Naive thymus-derived CD4-positive, alpha-beta T cell (primary cell): ENCODE results near the gene IFNLR1. TPM values are rescaled to one million over a fixed set of nuclear protein-coding genes. Genes with fewer than 3 reads are reported as not detected.

Experiments used
- ATAC-seq: fragments of 150-1000 bp; cut with Tn5 transposase; 2 replicates; pipeline ENCODE4 v1.10.0; 2021; ENCODE audit warnings: mild to moderate bottlenecking, moderate library complexity
- CTCF ChIA-PET: fragments of 350-600 bp; sonication (Branson Sonifier 250); formaldehyde crosslinking; loops from one replicate; lab custom pipeline; 2021; ENCODE audit warnings: antibody characterized with exemption; lab: Charles Lee
- POLR2A ChIA-PET: fragments of 350-600 bp; sonication (Branson Sonifier 250); formaldehyde crosslinking; loops from one replicate; lab custom pipeline; 2021; ENCODE audit warnings: antibody characterized with exemption, inconsistent platforms; lab: Charles Lee
- DNase-seq, 9 donors: peaks; one replicate each; pipeline versions ENCODE4 v3.0.0 to v3.0.0-alpha.2; 2020 to 2022; ENCODE audit warnings: mixed read lengths in 1 of 9
- H3K27ac ChIP-seq: one replicate; pipeline ENCODE4 v1.7.0; 2013; ENCODE audit warnings: mild to moderate bottlenecking, low read depth, low read length, moderate library complexity
- H3K27me3 ChIP-seq, 2 donors: one replicate each; pipeline ENCODE4 v1.7.0; 2013; ENCODE audit warnings: low read length in 2 of 2, mild to moderate bottlenecking in 2 of 2, moderate library complexity in 2 of 2; ENCODE audit not compliant: control insufficient read depth in 2 of 2, insufficient read depth in 2 of 2
- H3K36me3 ChIP-seq, 3 experiments: 1 replicate in 2 of 3; 2 replicates in 1 of 3; pipeline ENCODE4 v1.7.0; 2013; ENCODE audit warnings: low read length in 3 of 3, mild to moderate bottlenecking in 3 of 3, moderate library complexity in 1 of 3; ENCODE audit not compliant: insufficient read depth in 3 of 3, control insufficient read depth in 2 of 3
- H3K4me1 ChIP-seq, 2 donors: one replicate each; pipeline ENCODE4 v1.7.0; 2013; ENCODE audit warnings: low read length in 2 of 2, mild to moderate bottlenecking in 2 of 2, moderate library complexity in 1 of 2; ENCODE audit not compliant: control insufficient read depth in 2 of 2, insufficient read depth in 2 of 2
- H3K4me3 ChIP-seq: 2 replicates; pipeline ENCODE4 v1.7.0; 2013; ENCODE audit warnings: mild to moderate bottlenecking, low read length
- H3K9me3 ChIP-seq, 3 experiments: 1 replicate in 2 of 3; 2 replicates in 1 of 3; pipeline ENCODE4 v1.7.0; 2013; ENCODE audit warnings: low read length in 3 of 3; ENCODE audit not compliant: control insufficient read depth in 2 of 3
- H3K27ac Mint-ChIP-seq, 9 donors: one replicate each; pipeline ENCODE4 v1.8.0; 2020 to 2022; ENCODE audit warnings: mixed read lengths in 9 of 9, mild to moderate bottlenecking in 8 of 9, moderate library complexity in 5 of 9, inconsistent platforms in 2 of 9
- H3K27me3 Mint-ChIP-seq, 5 donors: one replicate each; pipeline ENCODE4 v1.8.0; 2021 to 2022; ENCODE audit warnings: mixed read lengths in 5 of 5, mild to moderate bottlenecking in 1 of 5
- H3K36me3 Mint-ChIP-seq, 5 donors: one replicate each; pipeline ENCODE4 v1.8.0; 2020 to 2022; ENCODE audit warnings: mixed read lengths in 5 of 5, mild to moderate bottlenecking in 3 of 5, inconsistent platforms in 1 of 5
- H3K4me1 Mint-ChIP-seq, 7 donors: one replicate each; pipeline ENCODE4 v1.8.0; 2020 to 2022; ENCODE audit warnings: mixed read lengths in 7 of 7, mild to moderate bottlenecking in 3 of 7, inconsistent platforms in 1 of 7
- H3K4me3 Mint-ChIP-seq, 10 donors: one replicate each; pipeline ENCODE4 v1.8.0; 2020 to 2022; ENCODE audit warnings: mild to moderate bottlenecking in 10 of 10, mixed read lengths in 10 of 10, moderate library complexity in 6 of 10, inconsistent platforms in 2 of 10
- H3K9me3 Mint-ChIP-seq, 11 donors: one replicate each; pipeline ENCODE4 v1.8.0; 2020 to 2022; ENCODE audit warnings: mixed read lengths in 11 of 11, mild to moderate bottlenecking in 4 of 11, inconsistent platforms in 1 of 11, moderate library complexity in 1 of 11
- intact Hi-C, 2 donors: fragments of 100-400 bp; cut with micrococcal nuclease; formaldehyde crosslinking; loops; one replicate each; pipeline ENCODE4 v1.15.1; 2023
- polyA plus RNA-seq, 2 donors: library from polyadenylated mRNA; unstranded; fragments of 300-500 nt; fragmentation: Illumina TruSeq; gene quantifications; one replicate each; pipeline ENCODE4 v1.2.3, GENCODE V29; 2021
- total RNA-seq, 6 experiments: library from RNA in 5 of 6; stranded (reverse) in 5 of 6; gene quantifications; 1 replicate in 5 of 6; 2 replicates in 1 of 6; pipeline ENCODE4 v1.2.3 and lab custom pipeline; 2021 to 2026

Gene IFNLR1
- total and polyA plus RNA-seq, 7 experiments from 2014 or later = 0.08 to 3.9 (median 1.5) TPM

DNA sequence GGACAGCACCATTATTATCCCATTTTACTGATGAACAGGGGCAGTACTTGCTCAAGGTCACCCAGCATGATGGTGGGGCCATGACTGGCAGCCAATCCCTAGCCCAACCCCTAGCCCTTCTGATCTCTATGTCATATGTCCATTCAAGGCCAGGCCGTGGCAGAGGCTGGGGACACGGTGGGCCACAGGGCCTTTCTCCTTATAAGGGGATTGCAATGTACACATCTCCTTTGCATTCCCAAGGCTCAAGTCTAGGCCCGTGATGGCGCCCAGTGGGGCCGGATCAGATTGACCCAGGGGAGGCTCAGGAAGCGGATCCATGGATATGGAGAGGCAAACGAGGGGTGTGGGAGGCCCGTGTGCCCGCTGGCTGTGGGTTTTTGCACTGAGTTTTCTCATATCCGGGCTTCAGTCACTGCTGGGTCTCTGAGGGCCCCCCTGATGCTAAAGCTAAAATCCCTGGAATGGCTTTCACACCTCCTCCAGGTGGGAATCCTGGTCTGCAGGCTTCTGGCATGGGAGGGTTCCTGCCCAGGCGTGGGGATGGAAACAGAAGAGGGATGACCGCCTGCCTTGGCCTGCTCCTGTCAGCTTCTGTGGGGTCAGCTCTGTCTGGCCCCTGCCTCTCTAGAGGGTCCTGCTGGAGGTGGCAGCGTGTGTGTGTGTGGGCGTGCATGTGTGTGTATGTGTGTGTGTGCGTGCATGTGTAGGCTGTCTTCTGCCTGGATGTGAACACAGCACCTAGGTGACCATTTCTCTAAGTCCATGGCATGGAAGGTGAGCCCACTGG lies 77.2 kb downstream of the IFNLR1 start:
- no peaks in the 10 kb centered on the region for H3K9me3 Mint-ChIP-seq
- no peaks in the 10 kb centered on the region for H3K36me3 Mint-ChIP-seq
- H3K4me1 Mint-ChIP-seq = peaks cover 0 to 11% (median 5%) of the 10 kb centered on the region in 7 donors
- DNase-seq = no peak
- CTCF ChIA-PET = no interaction called here
- H3K4me1 ChIP-seq = no peaks in the 10 kb centered on the region
- no peak for ATAC-seq
- H3K4me3 Mint-ChIP-seq = no peak overlapping the region
- peaks cover 0 to 17% (median 4%) of the 10 kb centered on the region in 5 donors for H3K27me3 Mint-ChIP-seq
- H3K9me3 ChIP-seq = no peaks in the 10 kb centered on the region
- intact Hi-C loops = no loop called here
- POLR2A ChIA-PET = no interaction called here
- no peak overlapping the region for H3K27ac ChIP-seq
- no peaks in the 10 kb centered on the region for H3K36me3 ChIP-seq
- H3K27ac Mint-ChIP-seq = no peak overlapping the region
- H3K27me3 ChIP-seq = no peaks in the 10 kb centered on the region
- H3K4me3 ChIP-seq = no peak overlapping the region

- ChIA-PET POLR2A (no interaction called here), CTCF (no interaction called here)
- H3K4me1 ChIP-seq = no peaks in the 10 kb centered on the region
- no peak overlapping the region for H3K27ac Mint-ChIP-seq
- no peaks in the 10 kb centered on the region for H3K9me3 ChIP-seq
- no peak overlapping the region for H3K4me3 ChIP-seq
- H3K27me3 ChIP-seq = no peaks in the 10 kb centered on the region
- no peak overlapping the region for H3K4me3 Mint-ChIP-seq
- intact Hi-C loops = no loop called here
- H3K36me3 ChIP-seq = no peaks in the 10 kb centered on the region
- H3K36me3 Mint-ChIP-seq = no peaks in the 10 kb centered on the region
- ATAC-seq = no peak
- peaks cover 0 to 17% (median 4%) of the 10 kb centered on the region in 5 donors for H3K27me3 Mint-ChIP-seq
- no peaks in the 10 kb centered on the region for H3K9me3 Mint-ChIP-seq
- peaks cover 0 to 11% (median 5%) of the 10 kb centered on the region in 7 donors for H3K4me1 Mint-ChIP-seq
- DNase-seq = no peak
- H3K27ac ChIP-seq = no peak overlapping the region
Measured at GRCh38 chr1:24109166-24109483, 78.0 kb downstream of the IFNLR1 start.

DNA sequence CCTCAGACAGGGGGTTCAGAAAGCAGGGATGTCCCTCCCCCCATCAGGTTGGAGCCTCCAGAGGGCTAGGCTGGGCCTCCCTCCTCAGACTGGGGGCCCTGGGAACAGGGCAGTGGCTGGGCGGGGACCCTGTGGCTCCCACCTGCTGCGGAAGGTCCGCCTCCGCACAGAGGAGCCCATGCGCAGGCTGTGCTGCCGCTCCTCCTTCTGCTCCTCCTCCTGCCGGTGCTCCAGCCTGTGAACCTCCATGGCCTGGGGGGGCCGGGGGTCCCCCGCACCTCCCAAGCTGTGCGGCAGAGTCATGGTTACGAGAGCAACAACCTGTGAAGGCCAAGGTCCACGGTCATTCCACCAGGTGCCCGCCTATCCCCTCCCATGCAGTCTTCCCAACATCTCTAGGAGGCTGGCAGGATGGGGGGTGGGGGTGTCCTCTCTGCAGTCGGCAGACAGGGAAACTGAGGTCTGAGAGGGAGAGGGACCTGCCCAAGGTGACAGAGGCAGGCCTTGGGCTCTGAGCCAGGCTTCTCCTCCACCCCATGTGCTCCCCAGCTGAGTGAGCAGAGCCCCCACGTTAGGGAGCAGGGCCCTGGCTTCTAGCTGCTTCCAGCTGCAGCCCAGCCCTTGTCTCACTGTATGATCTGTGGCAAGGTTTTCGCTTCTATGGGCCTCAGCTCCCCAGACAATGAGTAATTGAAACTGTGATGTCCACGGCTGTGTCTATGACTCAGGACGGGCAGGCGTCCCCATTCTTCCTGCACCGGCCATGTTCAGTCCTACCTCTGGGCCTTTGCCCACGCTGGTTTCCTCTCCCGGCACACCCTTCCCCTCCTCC lies 78.5 kb downstream of the IFNLR1 start:
- no peaks in the 10 kb centered on the region for H3K9me3 Mint-ChIP-seq
- ChIA-PET CTCF (no interaction called here), POLR2A (no interaction called here)
- no peaks in the 10 kb centered on the region for H3K36me3 ChIP-seq
- H3K4me1 ChIP-seq = no peaks in the 10 kb centered on the region
- peaks cover 0 to 11% (median 5%) of the 10 kb centered on the region in 7 donors for H3K4me1 Mint-ChIP-seq
- H3K4me3 ChIP-seq = no peak overlapping the region
- no peak for DNase-seq
- no peak overlapping the region for H3K4me3 Mint-ChIP-seq
- no peak for ATAC-seq
- no peaks in the 10 kb centered on the region for H3K9me3 ChIP-seq
- H3K27me3 ChIP-seq = no peaks in the 10 kb centered on the region
- H3K27ac Mint-ChIP-seq = no peak overlapping the region
- no peak overlapping the region for H3K27ac ChIP-seq
- H3K27me3 Mint-ChIP-seq = peaks cover 0 to 13% (median 0%) of the 10 kb centered on the region in 5 donors
- intact Hi-C loops = no loop called here
- H3K36me3 Mint-ChIP-seq = no peaks in the 10 kb centered on the region

- H3K36me3 ChIP-seq = no peaks in the 10 kb centered on the region
- Mint-ChIP-seq H3K27ac (no peak overlapping the region), H3K36me3 (no peaks in the 10 kb centered on the region), H3K9me3 (no peaks in the 10 kb centered on the region), H3K4me1 (peaks cover 0 to 8% (median 3%) of the 10 kb centered on the region in 7 donors), H3K27me3 (peaks cover 0 to 11% (median 0%) of the 10 kb centered on the region in 5 donors), H3K4me3 (no peak overlapping the region)
- no peaks in the 10 kb centered on the region for H3K9me3 ChIP-seq
- H3K27me3 ChIP-seq = no peaks in the 10 kb centered on the region
- CTCF ChIA-PET = no interaction called here
- POLR2A ChIA-PET = no interaction called here
- intact Hi-C loops = no loop called here
- H3K27ac ChIP-seq = no peak overlapping the region
- no peak for ATAC-seq
- DNase-seq = no peak
- H3K4me3 ChIP-seq = no peak overlapping the region
- no peaks in the 10 kb centered on the region for H3K4me1 ChIP-seq
Measured at GRCh38 chr1:24107462-24108138, 79.5 kb downstream of the IFNLR1 start.

- H3K4me1 ChIP-seq = no peaks in the 10 kb centered on the region
- H3K27ac Mint-ChIP-seq = peak overlapping the region in 1 of 9 donors; percentile 13
- ATAC-seq (no peak), DNase-seq (no peak)
- no peak overlapping the region for H3K4me3 ChIP-seq
- ChIA-PET CTCF (no interaction called here), POLR2A (no interaction called here)
- no peaks in the 10 kb centered on the region for H3K36me3 Mint-ChIP-seq
- H3K27ac ChIP-seq = no peak overlapping the region
- no peak overlapping the region for H3K4me3 Mint-ChIP-seq
- H3K4me1 Mint-ChIP-seq = peaks cover 0 to 2% (median 0%) of the 10 kb centered on the region in 7 donors
- H3K27me3 ChIP-seq = no peaks in the 10 kb centered on the region
- H3K36me3 ChIP-seq = no peaks in the 10 kb centered on the region
- H3K9me3 Mint-ChIP-seq = no peaks in the 10 kb centered on the region
- H3K9me3 ChIP-seq = no peaks in the 10 kb centered on the region
- H3K27me3 Mint-ChIP-seq = no peaks in the 10 kb centered on the region
- intact Hi-C loops = no loop called here
Measured at GRCh38 chr1:24105368-24106160, 81.5 kb downstream of the IFNLR1 start.

GRCh38 chr1:24104854-24105253 lies 82.2 kb downstream of the IFNLR1 start:
- Histone ChIP-seq H3K4me3 (no peak overlapping the region), H3K4me1 (no peaks in the 10 kb centered on the region), H3K27me3 (no peaks in the 10 kb centered on the region), H3K9me3 (no peaks in the 10 kb centered on the region), H3K27ac (no peak overlapping the region), H3K36me3 (no peaks in the 10 kb centered on the region)
- intact Hi-C loops = no loop called here
- Mint-ChIP-seq H3K9me3 (no peaks in the 10 kb centered on the region), H3K4me3 (no peak overlapping the region), H3K36me3 (no peaks in the 10 kb centered on the region), H3K27me3 (no peaks in the 10 kb centered on the region), H3K27ac (peak overlapping the region in 1 of 9 donors; percentile 13), H3K4me1 (peaks cover 0 to 2% (median 0%) of the 10 kb centered on the region in 7 donors)
- DNase-seq (no peak), ATAC-seq (no peak)
- ChIA-PET POLR2A (no interaction called here), CTCF (no interaction called here)
